K562 (cell line): Measurements from ENCODE around the gene TMEM131. TPM values are rescaled to one million over a fixed set of nuclear protein-coding genes. Genes with fewer than 3 reads are reported as not detected.

ENCODE experiments used
- ATAC-seq: fragments of 200-7000 bp; cut with Tn5 transposase; 3 replicates; pipeline ENCODE4 v1.9.1; 2020; ENCODE audit warnings: moderate library complexity
- BruUV-seq: library from RNA; stranded (reverse); fragments of 400-500 nt; replicated peaks from 2 replicates; lab custom pipeline; 2021; lab: Mats Ljungman, UMichigan
- CTCF ChIA-PET: fragments of 300-600 bp; formaldehyde crosslinking; extraction: SDS; loops from one replicate; lab custom pipeline; 2021; ENCODE audit warnings: low intra/inter-chr PET ratio; lab: Yijun Ruan, JAX
- POLR2A ChIA-PET: fragments of 300-600, 350-650 bp; sonication (Branson Sonifier 250); formaldehyde crosslinking; extraction: SDS; loops from one replicate; lab custom pipeline; 2021; ENCODE audit warnings: antibody characterized with exemption, inconsistent platforms; lab: Yijun Ruan, JAX
- DNase-seq, 4 experiments: peaks; one replicate each; pipeline versions ENCODE4 v3.0.0 to v3.0.0-alpha.2; 2011 to 2018; ENCODE audit warnings: low spot score in 3 of 4, mixed read lengths in 3 of 4; ENCODE audit errors: extremely low read depth in 1 of 4
- FAIRE-seq: peaks from 2 replicates; lab custom pipeline; 2011; peaks lifted over from hg19 to GRCh38; lab: Jason Lieb, UNC
- H2AFZ ChIP-seq: 2 replicates; pipeline ENCODE4 v1.6.0; 2011; ENCODE audit warnings: low read depth, low read length, control low read depth, inconsistent platforms
- H3K27ac ChIP-seq: fragments of 200-600 bp; 3 replicates; pipeline ENCODE4 v1.8.0; 2011; ENCODE audit warnings: low read depth, mild to moderate bottlenecking, control low read depth, inconsistent platforms, low read length, moderate library complexity, mixed read lengths; ENCODE audit errors: extremely low read depth
- H3K27me3 ChIP-seq, 2 experiments: fragments of 300-600 bp in 1 of 2; 2 replicates in 1 of 2; 3 replicates in 1 of 2; pipeline versions ENCODE4 v1.6.0 to v1.8.0; 2011; ENCODE audit warnings: inconsistent platforms in 2 of 2, low read length in 2 of 2, mild to moderate bottlenecking in 1 of 2, mixed read lengths in 1 of 2, moderate library complexity in 1 of 2; ENCODE audit not compliant: control insufficient read depth in 2 of 2, insufficient read depth in 2 of 2
- H3K36me3 ChIP-seq: fragments of 300-600 bp; 3 replicates; pipeline ENCODE4 v1.8.0; 2011; ENCODE audit warnings: mild to moderate bottlenecking, low read length, inconsistent platforms; ENCODE audit not compliant: control insufficient read depth, insufficient read depth
- H3K4me1 ChIP-seq, 2 experiments: fragments of 200-600 bp in 1 of 2; replicated peaks in 1 of 2; 2 replicates in 1 of 2; 3 replicates in 1 of 2; pipeline versions ENCODE4 v1.5.1 to v1.8.0; 2011; ENCODE audit warnings: inconsistent platforms in 2 of 2, low read length in 2 of 2, mild to moderate bottlenecking in 1 of 2, mixed read lengths in 1 of 2, moderate library complexity in 1 of 2; ENCODE audit not compliant: control insufficient read depth in 2 of 2, insufficient read depth in 2 of 2
- H3K4me2 ChIP-seq: 2 replicates; pipeline ENCODE4 v1.6.1; 2011; ENCODE audit warnings: low read length, control low read depth, inconsistent platforms, mixed read lengths; ENCODE audit not compliant: insufficient read depth
- H3K4me3 ChIP-seq: fragments of 200-600 bp; sonication (generic), shearing (Covaris generic); 2 replicates; pipeline ENCODE4 v1.5.1; 2016; ENCODE audit warnings: control low read depth, inconsistent platforms
- H3K79me2 ChIP-seq: fragments of 200-600 bp; 3 replicates; pipeline ENCODE4 v1.8.0; 2011; ENCODE audit warnings: low read length, inconsistent platforms; ENCODE audit not compliant: control insufficient read depth, insufficient read depth
- H3K9ac ChIP-seq, 2 experiments: 2 replicates each; pipeline versions ENCODE4 v1.6.0 to v1.6.1; 2011; ENCODE audit warnings: low read depth in 2 of 2, low read length in 2 of 2, control low read depth in 1 of 2, inconsistent platforms in 1 of 2, mild to moderate bottlenecking in 1 of 2, mixed read lengths in 1 of 2; ENCODE audit not compliant: insufficient read depth in 1 of 2
- H3K9me1 ChIP-seq: one replicate; pipeline ENCODE4 v1.6.0; 2011; ENCODE audit warnings: inconsistent platforms, mild to moderate bottlenecking, low read length, moderate library complexity; ENCODE audit not compliant: control insufficient read depth, insufficient read depth
- H3K9me3 ChIP-seq: replicated peaks from 2 replicates; pipeline ENCODE4 v1.5.1; 2011; ENCODE audit warnings: low read depth, low read length, inconsistent platforms; ENCODE audit not compliant: control insufficient read depth, insufficient read depth
- H4K20me1 ChIP-seq: replicated peaks from 2 replicates; pipeline ENCODE4 v1.6.1; 2011; ENCODE audit warnings: low read length, inconsistent platforms, mixed read lengths; ENCODE audit not compliant: control insufficient read depth, insufficient read depth
- BDP1 ChIP-seq: IDR thresholded peaks from 3 replicates; pipeline ENCODE4 v1.6.1; 2011; ENCODE audit not compliant: insufficient read length, insufficient read depth
- E4F1 ChIP-seq: fragments of 250-450 bp; sonication (Bioruptor Pico); IDR thresholded peaks from 2 replicates; pipeline ENCODE4 v1.5.0; 2021; ENCODE audit warnings: mild to moderate bottlenecking, borderline replicate concordance
- NCOA1 ChIP-seq: fragments of 450-650 bp; IDR thresholded peaks from 2 replicates; pipeline ENCODE4 v1.6.1; 2016; ENCODE audit warnings: low read depth
- NFIC ChIP-seq: fragments of 450-650 bp; IDR thresholded peaks from 2 replicates; pipeline ENCODE4 v1.6.1; 2017; ENCODE audit warnings: mild to moderate bottlenecking, inconsistent platforms
- SMARCC2 ChIP-seq: fragments of 450-650 bp; IDR thresholded peaks from 2 replicates; pipeline ENCODE4 v1.6.1; 2017; ENCODE audit warnings: antibody characterized with exemption, moderate library complexity, mild to moderate bottlenecking, low read depth
- ZNF280A ChIP-seq: fragments of 450-650 bp; IDR thresholded peaks from 2 replicates; pipeline ENCODE4 v1.6.1; 2018; ENCODE audit warnings: mild to moderate bottlenecking, low read depth; ENCODE audit not compliant: partially characterized antibody
- WGBS: fragments of 100-300 bp; shearing (Covaris generic); methylation state at CpG from one replicate; pipeline ENCODE4 v1.1.6; 2016; ENCODE audit warnings: low coverage, mixed read lengths; ENCODE audit not compliant: insufficient coverage; ENCODE audit errors: missing lambda C conversion rate; 5-methylcytosine and 5-hydroxymethylcytosine counted together
- in situ Hi-C: fragments of 300-500 bp; cut with MboI; formaldehyde crosslinking; loops from 4 replicates; pipeline ENCODE4 v1.15.0; 2018; ENCODE audit warnings: inconsistent platforms, mixed read lengths
- intact Hi-C: fragments of 100-400 bp; cut with micrococcal nuclease; formaldehyde crosslinking; loops from 2 replicates; pipeline ENCODE4 v1.14.2; 2022
- polyA plus RNA-seq, 8 experiments: library from polyadenylated mRNA; depleted of rRNA in 4 of 8; stranded (reverse) in 5 of 8; unstranded in 3 of 8; fragments of >200 nt; fragmentation: Nextera tagmentation in 2 of 8; fragmentation: Illumina TruSeq in 1 of 8; extraction: Ambion mirVana in 2 of 8; extraction: Trizol in 1 of 8; gene quantifications; 2 replicates each; pipeline versions ENCODE4 v1.2.1 to v1.2.3, GENCODE V29; 2011 to 2014; ENCODE audit warnings: inconsistent platforms in 1 of 8, missing spikeins in 1 of 8
- total RNA-seq, 7 experiments: library from RNA; depleted of rRNA in 6 of 7; stranded (reverse); fragments of >200 nt in 6 of 7; fragmentation: Illumina TruSeq in 2 of 7; extraction: Trizol in 2 of 7; gene quantifications; 2 replicates each; pipeline versions ENCODE4 v1.2.1 to v1.2.3, GENCODE V29; 2011 to 2021; ENCODE audit warnings: low replicate concordance in 1 of 7

Gene TMEM131
- total and polyA plus RNA-seq, 9 of the 15 experiments (the other 6 are each of a cell fraction or from before 2014, with no cell fraction given), result 2.5 to 21.1 (median 12.4) TPM

- ChIA-PET POLR2A (no interaction called here), CTCF (no interaction called here)
- no peaks in the 10 kb centered on the region for H3K27me3 ChIP-seq
- H3K79me2 ChIP-seq, result peaks cover 24% of the 10 kb centered on the region
- H3K4me3 ChIP-seq, result no peak overlapping the region
- no peak overlapping the region for H3K4me2 ChIP-seq
- H3K27ac ChIP-seq, result no peak overlapping the region
- H3K4me1 ChIP-seq, result no peaks in the 10 kb centered on the region
- TF ChIP-seq BDP1, result no peak
- no peak for TF ChIP-seq E4F1
- no peak for TF ChIP-seq NCOA1
- no peak for TF ChIP-seq SMARCC2
- TF ChIP-seq ZNF280A, result no peak
- TF ChIP-seq NFIC, result no peak
- no peaks in the 10 kb centered on the region for H3K9me3 ChIP-seq
- DNase-seq (no peak), ATAC-seq (no peak), FAIRE-seq (no peak)
- 67% methylated on average over 3 of the region's 3 CpGs for WGBS
- H4K20me1 ChIP-seq, result no peaks in the 10 kb centered on the region
- no peaks in the 10 kb centered on the region for H3K9me1 ChIP-seq
- peaks cover 9% of the 10 kb centered on the region; the same call in 2 of the 3 replicates for H3K36me3 ChIP-seq
- H2AFZ ChIP-seq, result no peak overlapping the region
- no peak overlapping the region for H3K9ac ChIP-seq
- BruUV-seq, result no TSS peak
- intact Hi-C loops, result no loop called here
- in situ Hi-C loops, result no loop called here
These were observed 67.2 kb downstream of the TMEM131 start for GRCh38 chr2:97928591-97928990.
